Endodermal cell (in vitro differentiated cells): ENCODE measurements around the gene DCLK1. TPM values are rescaled to one million over a fixed set of nuclear protein-coding genes. Genes with fewer than 3 reads are reported as not detected.

Experiments
- DNase-seq: peaks from one replicate; pipeline ENCODE4 v3.0.0-alpha.2; 2017
- H3K27ac ChIP-seq: 2 replicates; pipeline ENCODE4 v1.5.1; 2013; ENCODE audit warnings: mild to moderate bottlenecking, low read depth, low read length, moderate library complexity
- H3K27me3 ChIP-seq: 2 replicates; pipeline ENCODE4 v1.6.1; 2013; ENCODE audit warnings: mild to moderate bottlenecking, low read length, moderate library complexity; ENCODE audit not compliant: insufficient read depth, control insufficient read depth, poor library complexity, severe bottlenecking
- H3K36me3 ChIP-seq: 2 replicates; pipeline ENCODE4 v1.7.0; 2013; ENCODE audit warnings: mild to moderate bottlenecking, low read length, moderate library complexity; ENCODE audit not compliant: control insufficient read depth, insufficient read depth
- H3K4me1 ChIP-seq: one replicate; pipeline ENCODE4 v1.7.0; 2013; ENCODE audit warnings: low read length; ENCODE audit not compliant: control insufficient read depth, insufficient read depth
- H3K4me3 ChIP-seq: 2 replicates; pipeline ENCODE4 v1.5.1; 2013; ENCODE audit warnings: mild to moderate bottlenecking, low read length, moderate library complexity
- H3K9ac ChIP-seq: 2 replicates; pipeline ENCODE4 v1.6.1; 2013; ENCODE audit warnings: mild to moderate bottlenecking, low read length, moderate library complexity; ENCODE audit not compliant: poor library complexity, severe bottlenecking; ENCODE audit errors: extremely low read depth
- H3K9me3 ChIP-seq: 2 replicates; pipeline ENCODE4 v1.6.1; 2013; ENCODE audit warnings: mild to moderate bottlenecking, low read length, moderate library complexity; ENCODE audit not compliant: control insufficient read depth
- H3K27ac Mint-ChIP-seq: 2 replicates; pipeline ENCODE4 v1.8.0; 2020; ENCODE audit warnings: mixed read lengths
- H3K27me3 Mint-ChIP-seq: 2 replicates; pipeline ENCODE4 v1.8.0; 2021; ENCODE audit warnings: mild to moderate bottlenecking, mixed read lengths; ENCODE audit not compliant: insufficient read depth
- H3K36me3 Mint-ChIP-seq: 2 replicates; pipeline ENCODE4 v1.8.0; 2020; ENCODE audit warnings: low read depth, mixed read lengths
- H3K4me1 Mint-ChIP-seq: 2 replicates; pipeline ENCODE4 v1.8.0; 2020; ENCODE audit warnings: mixed read lengths
- H3K4me3 Mint-ChIP-seq: 2 replicates; pipeline ENCODE4 v1.8.0; 2020; ENCODE audit warnings: mild to moderate bottlenecking, moderate library complexity, mixed read lengths
- H3K9me3 Mint-ChIP-seq: 2 replicates; pipeline ENCODE4 v1.8.0; 2020; ENCODE audit warnings: mild to moderate bottlenecking, mixed read lengths
- WGBS, 2 experiments: methylation state at CpG; one replicate each; pipeline versions ENCODE4 v1.1.5 to v1.1.7; 2013; ENCODE audit warnings: missing lambda C conversion rate in 2 of 2, mixed read lengths in 1 of 2; ENCODE audit not compliant: insufficient coverage in 1 of 2, insufficient read length in 1 of 2; 5-methylcytosine and 5-hydroxymethylcytosine counted together
- total RNA-seq, 2 donors: library from RNA; stranded (reverse); fragmentation: NEBNext Ultra II Directional in 1 of 2; extraction: Animal tissue kit (Norgen Biotek cat#: 25700) in 1 of 2; gene quantifications; 2 replicates in 1 of 2; 3 replicates in 1 of 2; pipeline ENCODE4 v1.2.1, GENCODE V29; 2021
- TF ChIP-seq, protein P1 (sequence below): fragments of 200-600 bp; sonication (generic); conservative IDR thresholded peaks from 2 replicates; pipeline ENCODE4 v1.5.0; 2021; ENCODE audit warnings: antibody characterized with exemption, mild to moderate bottlenecking

Gene DCLK1
- total RNA-seq, 2 donors from 2014 or later = 3.0 to 32.8 TPM

GRCh38 chr13:35836446-35836845 lies 294.7 kb downstream of the DCLK1 start:
- Mint-ChIP-seq H3K27ac (no peak overlapping the region), H3K4me3 (no peak overlapping the region), H3K27me3 (no peaks in the 10 kb centered on the region), H3K4me1 (peaks cover 13% of the 10 kb centered on the region), H3K36me3 (no peaks in the 10 kb centered on the region), H3K9me3 (no peaks in the 10 kb centered on the region)
- Histone ChIP-seq H3K4me3 (no peak overlapping the region), H3K27ac (no peak overlapping the region), H3K9ac (no peak overlapping the region), H3K9me3 (no peaks in the 10 kb centered on the region), H3K27me3 (no peaks in the 10 kb centered on the region), H3K4me1 (peaks cover 15% of the 10 kb centered on the region), H3K36me3 (no peaks in the 10 kb centered on the region)
- 94% methylated on average over 7 of the region's 7 CpGs for WGBS, 2 experiments
- TF ChIP-seq, protein P1, sequence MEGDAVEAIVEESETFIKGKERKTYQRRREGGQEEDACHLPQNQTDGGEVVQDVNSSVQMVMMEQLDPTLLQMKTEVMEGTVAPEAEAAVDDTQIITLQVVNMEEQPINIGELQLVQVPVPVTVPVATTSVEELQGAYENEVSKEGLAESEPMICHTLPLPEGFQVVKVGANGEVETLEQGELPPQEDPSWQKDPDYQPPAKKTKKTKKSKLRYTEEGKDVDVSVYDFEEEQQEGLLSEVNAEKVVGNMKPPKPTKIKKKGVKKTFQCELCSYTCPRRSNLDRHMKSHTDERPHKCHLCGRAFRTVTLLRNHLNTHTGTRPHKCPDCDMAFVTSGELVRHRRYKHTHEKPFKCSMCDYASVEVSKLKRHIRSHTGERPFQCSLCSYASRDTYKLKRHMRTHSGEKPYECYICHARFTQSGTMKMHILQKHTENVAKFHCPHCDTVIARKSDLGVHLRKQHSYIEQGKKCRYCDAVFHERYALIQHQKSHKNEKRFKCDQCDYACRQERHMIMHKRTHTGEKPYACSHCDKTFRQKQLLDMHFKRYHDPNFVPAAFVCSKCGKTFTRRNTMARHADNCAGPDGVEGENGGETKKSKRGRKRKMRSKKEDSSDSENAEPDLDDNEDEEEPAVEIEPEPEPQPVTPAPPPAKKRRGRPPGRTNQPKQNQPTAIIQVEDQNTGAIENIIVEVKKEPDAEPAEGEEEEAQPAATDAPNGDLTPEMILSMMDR = no peak
- no peak for DNase-seq

DNA sequence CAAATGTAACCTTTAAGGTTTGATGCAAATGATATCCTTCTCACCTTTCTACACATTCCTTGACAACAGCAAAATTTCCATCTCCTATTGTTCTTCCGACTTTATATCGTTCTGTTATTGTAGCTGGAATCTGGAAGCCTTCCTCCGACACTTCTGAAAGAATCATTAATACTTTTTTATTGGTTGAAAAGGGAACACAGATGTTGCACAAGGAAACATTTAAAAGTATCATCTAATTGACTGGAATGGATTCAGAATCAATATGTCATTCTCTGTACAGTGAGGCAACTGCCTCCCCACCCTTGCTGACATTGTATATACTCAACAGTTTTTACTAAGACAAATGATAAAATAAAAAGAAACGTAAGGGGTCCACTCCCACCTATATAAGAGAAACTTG lies 295.2 kb downstream of the DCLK1 start:
- H3K36me3 ChIP-seq = no peaks in the 10 kb centered on the region
- TF ChIP-seq, protein P1 = no peak
- no peak overlapping the region for H3K27ac ChIP-seq
- H3K9ac ChIP-seq = no peak overlapping the region
- H3K27me3 ChIP-seq = no peaks in the 10 kb centered on the region
- H3K4me3 ChIP-seq = no peak overlapping the region
- H3K9me3 ChIP-seq = no peaks in the 10 kb centered on the region
- Mint-ChIP-seq H3K4me3 (no peak overlapping the region), H3K27me3 (no peaks in the 10 kb centered on the region), H3K4me1 (peaks cover 15% of the 10 kb centered on the region), H3K9me3 (no peaks in the 10 kb centered on the region), H3K27ac (no peak overlapping the region), H3K36me3 (no peaks in the 10 kb centered on the region)
- 100% methylated on average over 1 to 4 of the region's 4 CpGs for WGBS, 2 experiments
- no peak for DNase-seq
- peaks cover 19% of the 10 kb centered on the region for H3K4me1 ChIP-seq

DNA sequence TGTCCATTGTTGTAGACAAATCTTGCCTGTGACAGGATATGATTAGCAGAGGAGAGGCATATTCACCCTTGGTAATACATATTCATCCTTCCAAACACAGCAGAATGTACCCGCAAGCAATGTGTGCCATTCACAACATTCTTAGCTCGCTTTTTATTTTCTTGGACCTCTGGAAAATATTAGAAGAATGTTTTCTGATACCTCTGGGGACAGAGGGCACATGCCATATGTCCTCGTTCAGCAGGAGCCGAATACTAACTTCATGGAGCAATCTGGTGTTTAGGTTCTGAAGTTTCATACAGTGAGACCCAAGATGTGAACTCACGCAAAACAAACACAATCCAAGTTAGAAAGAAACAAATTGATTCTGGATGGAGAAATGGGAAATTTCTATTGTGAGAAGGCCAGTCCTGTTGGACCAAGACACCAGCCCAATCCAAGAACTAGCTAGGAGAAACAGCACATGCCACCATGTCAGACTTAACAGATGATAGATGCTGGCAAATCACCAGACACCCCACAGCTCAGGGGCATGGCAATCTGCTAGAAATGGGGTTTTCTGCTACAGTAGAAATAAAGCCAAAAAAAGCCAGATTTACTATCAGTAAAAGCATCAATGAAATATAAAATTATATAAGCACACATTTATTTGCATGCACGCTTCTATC lies 297.4 kb downstream of the DCLK1 start:
- no peak overlapping the region for H3K4me3 Mint-ChIP-seq
- no peaks in the 10 kb centered on the region for H3K36me3 Mint-ChIP-seq
- H3K4me1 Mint-ChIP-seq = peaks cover 20% of the 10 kb centered on the region
- no peak for DNase-seq
- WGBS, 2 experiments = 92 to 100% methylated on average over 4 to 6 of the region's 6 CpGs
- Histone ChIP-seq H3K27me3 (no peaks in the 10 kb centered on the region), H3K4me3 (no peak overlapping the region), H3K36me3 (no peaks in the 10 kb centered on the region), H3K9ac (no peak overlapping the region), H3K9me3 (no peaks in the 10 kb centered on the region), H3K27ac (no peak overlapping the region), H3K4me1 (peaks cover 28% of the 10 kb centered on the region)
- no peaks in the 10 kb centered on the region for H3K9me3 Mint-ChIP-seq
- TF ChIP-seq, protein P1 = no peak
- H3K27ac Mint-ChIP-seq = no peak overlapping the region
- H3K27me3 Mint-ChIP-seq = no peaks in the 10 kb centered on the region
